HG03045 (cell line): Measurements from ENCODE around the gene USP47.

Source experiments
- ATAC-seq: cut with Tn5 transposase; IDR thresholded peaks from one replicate; pipeline ENCODE4 v1.9.1; 2021; ENCODE audit warnings: mild to moderate bottlenecking, moderate library complexity; ENCODE audit not compliant: unreplicated experiment

Gene USP47

GRCh38 chr11:11937433-11937832 is 95.7 kb downstream of the USP47 start:
- ATAC-seq, result no peak

- ATAC-seq, result no peak
These were observed 96.2 kb downstream of the USP47 start for GRCh38 chr11:11937957-11938356.

GRCh38 chr11:11940551-11940950 is 98.8 kb downstream of the USP47 start:
- ATAC-seq, result no peak

DNA sequence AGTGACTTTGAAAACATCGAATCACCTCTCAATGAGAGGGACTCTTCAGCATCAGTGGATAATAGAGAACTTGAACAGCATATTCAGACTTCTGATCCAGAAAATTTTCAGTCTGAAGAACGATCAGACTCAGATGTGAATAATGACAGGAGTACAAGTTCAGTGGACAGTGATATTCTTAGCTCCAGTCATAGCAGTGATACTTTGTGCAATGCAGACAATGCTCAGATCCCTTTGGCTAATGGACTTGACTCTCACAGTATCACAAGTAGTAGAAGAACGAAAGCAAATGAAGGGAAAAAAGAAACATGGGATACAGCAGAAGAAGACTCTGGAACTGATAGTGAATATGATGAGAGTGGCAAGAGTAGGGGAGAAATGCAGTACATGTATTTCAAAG is 100.9 kb downstream of the USP47 start:
- ATAC-seq, result no peak

DNA sequence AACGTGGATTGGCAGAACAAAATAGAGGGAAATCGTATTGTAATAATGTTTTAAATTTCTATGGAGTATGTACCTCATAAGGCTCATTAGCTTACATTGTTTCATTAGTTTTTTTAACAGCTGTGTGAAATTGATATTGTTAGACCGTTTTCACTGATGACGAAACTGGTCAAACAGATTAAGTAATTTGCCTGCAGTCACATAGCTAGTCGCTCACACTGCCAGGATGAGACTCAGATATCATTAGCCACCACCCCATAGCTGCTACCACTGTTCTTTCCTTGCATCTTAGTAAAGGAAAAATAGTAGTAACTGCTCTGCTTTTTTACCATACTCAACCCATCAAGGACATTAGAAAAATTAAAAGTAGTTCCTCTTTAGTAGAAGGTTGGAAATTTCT is 102.7 kb downstream of the USP47 start:
- no peak for ATAC-seq

DNA sequence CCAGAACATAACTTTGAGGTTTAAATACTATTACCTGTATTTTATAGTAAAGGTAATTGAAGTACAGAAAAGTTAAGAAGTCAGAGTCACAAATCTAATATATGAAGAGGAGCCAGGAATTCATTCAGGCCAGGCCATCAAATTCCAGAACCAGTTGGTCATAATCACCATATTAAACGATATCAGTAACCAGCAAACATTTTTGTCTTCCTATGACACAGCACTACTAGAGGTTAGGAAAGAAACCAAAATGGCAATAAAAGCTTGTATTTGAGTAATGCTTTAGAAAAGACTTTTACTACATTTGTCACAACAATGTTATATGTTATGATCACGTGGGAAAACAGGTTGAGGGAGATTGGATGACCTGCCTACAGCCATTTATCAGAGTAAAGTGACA is 104.4 kb downstream of the USP47 start:
- no peak for ATAC-seq

- no peak for ATAC-seq
These were observed 105.1 kb downstream of the USP47 start for GRCh38 chr11:11946878-11947277.

GRCh38 chr11:11947825-11948224 is 106.1 kb downstream of the USP47 start:
- no peak for ATAC-seq

DNA sequence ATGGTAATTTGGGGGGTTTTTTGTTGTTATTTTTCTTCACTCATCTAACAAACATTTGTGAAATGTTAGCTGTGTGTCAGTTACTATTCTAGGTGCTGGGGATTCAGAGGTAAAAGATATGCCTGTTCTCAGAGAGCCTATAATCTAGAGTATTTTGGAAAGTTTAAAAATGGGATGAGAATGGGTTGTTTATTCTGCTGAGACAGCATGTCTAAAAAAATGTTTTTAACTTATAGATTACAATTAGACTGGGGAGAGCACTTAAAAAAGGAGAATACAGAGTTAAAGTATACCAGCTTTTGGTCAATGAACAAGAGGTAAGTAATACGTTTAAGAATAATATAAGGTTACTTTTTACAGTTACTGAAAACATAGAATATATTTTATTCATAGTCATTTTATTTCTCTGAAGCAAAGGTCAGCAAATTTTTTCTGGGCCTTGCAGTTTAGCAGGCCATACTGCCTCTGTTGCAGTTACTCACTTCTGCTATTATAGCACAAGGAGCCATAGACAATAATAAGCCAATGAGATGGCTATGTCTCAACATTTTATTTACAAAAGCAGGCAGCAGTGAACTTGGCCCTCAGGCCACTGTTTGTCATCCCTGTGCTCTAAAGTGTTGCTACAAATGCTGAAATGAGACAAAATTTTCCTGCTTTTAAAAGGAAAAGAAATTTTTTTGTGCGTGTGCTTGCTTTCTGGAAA is 106.6 kb downstream of the USP47 start:
- no peak for ATAC-seq

DNA sequence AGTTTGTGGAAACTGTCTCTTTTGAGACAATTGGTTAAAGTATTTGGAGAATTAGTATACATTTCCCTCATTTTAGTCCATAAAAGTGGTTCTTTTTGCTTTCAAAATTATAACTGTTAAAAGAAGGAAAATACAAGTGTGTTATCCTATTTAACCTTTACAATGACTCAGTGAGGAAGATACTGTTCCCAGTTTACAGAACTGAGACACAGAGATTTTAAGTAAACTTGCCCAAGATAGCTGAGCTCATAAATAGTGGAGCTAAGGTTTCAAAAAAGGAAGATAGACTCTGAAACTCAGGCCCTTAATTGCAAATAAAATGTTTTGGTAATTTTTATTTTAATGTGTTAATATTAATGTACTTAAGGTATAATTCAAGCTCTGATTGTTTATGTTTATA is 107.7 kb downstream of the USP47 start:
- no peak for ATAC-seq

- ATAC-seq, result no peak
These were observed 110.3 kb downstream of the USP47 start for GRCh38 chr11:11952036-11952435.

- no peak for ATAC-seq
These were observed 114.2 kb downstream of the USP47 start for GRCh38 chr11:11956006-11956405.

- ATAC-seq, result no peak
These were observed 116.8 kb downstream of the USP47 start for GRCh38 chr11:11958403-11959231.

- no peak for ATAC-seq
These were observed 117.8 kb downstream of the USP47 start for GRCh38 chr11:11959601-11960000.

DNA sequence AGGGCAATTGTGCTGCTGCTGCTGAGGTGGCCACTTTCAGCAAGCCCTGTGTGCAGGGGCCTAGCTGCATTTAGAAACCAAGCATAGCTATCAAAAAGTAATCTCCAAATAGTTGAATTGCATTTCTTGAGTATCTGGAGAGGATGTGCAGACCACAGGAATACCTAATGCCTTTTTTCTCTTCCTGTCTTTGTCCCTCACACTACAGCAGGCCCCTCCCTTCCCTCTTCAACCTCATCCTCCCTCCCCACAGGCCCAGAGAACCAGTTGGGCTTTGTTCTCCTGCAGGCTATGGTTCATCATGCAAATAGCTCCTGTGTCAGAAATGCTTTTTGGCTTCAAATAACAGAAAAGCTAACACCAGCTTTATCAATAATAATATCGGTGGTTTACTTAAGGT is 118.9 kb downstream of the USP47 start:
- ATAC-seq, result no peak

DNA sequence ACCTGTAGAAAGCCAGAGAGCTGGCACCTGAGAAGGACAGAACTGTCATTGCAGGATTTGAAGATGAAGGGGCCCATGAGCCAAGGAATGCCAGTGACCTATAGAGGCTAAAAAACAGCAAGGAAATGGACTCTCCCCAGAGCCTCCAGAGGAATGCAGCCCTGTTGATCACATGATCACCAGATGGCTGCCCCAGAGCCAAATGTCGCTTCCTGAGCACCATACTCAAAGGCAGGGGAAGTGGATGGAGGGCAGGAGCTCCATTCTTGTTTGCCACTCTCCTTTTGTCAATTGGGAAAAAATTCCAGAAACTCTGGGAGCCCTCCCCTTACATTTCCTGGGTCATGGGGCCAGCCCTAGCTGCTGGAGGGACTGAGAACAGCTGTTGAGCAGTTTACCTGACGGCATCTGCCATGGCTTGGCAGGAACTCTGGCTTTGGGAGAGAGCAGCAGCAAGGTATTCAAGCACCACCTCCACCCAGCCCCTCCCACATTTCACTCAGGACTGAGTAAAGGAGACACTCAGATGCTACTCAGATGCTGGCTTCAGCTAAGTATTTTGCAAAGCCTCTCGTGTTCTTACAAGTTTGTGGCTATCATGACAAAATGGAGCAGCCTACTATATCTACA is 119.7 kb downstream of the USP47 start:
- ATAC-seq, result no peak

DNA sequence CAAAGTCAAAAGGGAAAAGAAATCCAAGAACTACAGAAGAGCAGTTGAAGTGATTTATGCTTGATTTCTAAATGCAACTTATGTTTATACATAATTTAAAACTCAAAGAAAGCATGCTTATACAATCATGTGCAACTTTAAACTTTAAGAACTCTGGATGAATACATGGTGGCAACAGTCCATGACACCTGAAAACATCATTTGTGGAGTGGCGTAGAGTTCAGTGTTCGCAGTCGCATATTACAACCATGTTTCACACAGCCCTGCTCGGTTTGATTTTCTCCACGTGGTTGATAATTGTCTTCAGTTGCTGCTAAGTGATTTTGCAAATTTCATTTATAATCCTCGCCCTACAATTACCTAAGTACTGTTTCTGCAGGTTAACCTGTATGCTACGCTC is 121.3 kb downstream of the USP47 start:
- no peak for ATAC-seq

- no peak for ATAC-seq
These were observed 122.3 kb downstream of the USP47 start for GRCh38 chr11:11963842-11964773.

- ATAC-seq, result no peak
These were observed 123.0 kb downstream of the USP47 start for GRCh38 chr11:11964774-11965150.

GRCh38 chr11:11965192-11965591 is 123.4 kb downstream of the USP47 start:
- ATAC-seq, result no peak
